Fibroblast of mammary gland (primary cell): ENCODE data around the gene RAD50.

ENCODE experiments used
- DNase-seq: peaks from one replicate; pipeline ENCODE4 v3.0.0-alpha.2; 2010; ENCODE audit warnings: low read depth
- H3K4me3 ChIP-seq: 2 replicates; pipeline ENCODE4 v1.5.1; 2011; ENCODE audit warnings: low read depth, mild to moderate bottlenecking, low read length, moderate library complexity; ENCODE audit not compliant: control insufficient read depth
- CTCF ChIP-seq: conservative IDR thresholded peaks from 2 replicates; pipeline ENCODE4 v1.5.1; 2011; ENCODE audit warnings: low read depth, low read length, inconsistent platforms; ENCODE audit not compliant: control insufficient read depth, insufficient read depth

The RAD50 gene

GRCh38 chr5:132662004-132662401 lies 105.2 kb downstream of the RAD50 start:
- DNase-seq = no peak
- no peak overlapping the region for H3K4me3 ChIP-seq
- TF ChIP-seq CTCF = no peak

- no peak overlapping the region for H3K4me3 ChIP-seq
- no peak for TF ChIP-seq CTCF
- no peak for DNase-seq
Observed at GRCh38 chr5:132662925-132663770, 106.4 kb downstream of the RAD50 start.

- DNase-seq = no peak
- no peak overlapping the region for H3K4me3 ChIP-seq
- no peak for TF ChIP-seq CTCF
Observed at GRCh38 chr5:132663771-132664695, 107.3 kb downstream of the RAD50 start.

- TF ChIP-seq CTCF = no peak
- no peak overlapping the region for H3K4me3 ChIP-seq
- no peak for DNase-seq
Observed at GRCh38 chr5:132664696-132665209, 108.0 kb downstream of the RAD50 start.

GRCh38 chr5:132665574-132666080 lies 108.8 kb downstream of the RAD50 start:
- no peak for DNase-seq
- no peak overlapping the region for H3K4me3 ChIP-seq
- no peak for TF ChIP-seq CTCF

- no peak for DNase-seq
- TF ChIP-seq CTCF = no peak
- H3K4me3 ChIP-seq = no peak overlapping the region
Observed at GRCh38 chr5:132666310-132667123, 109.7 kb downstream of the RAD50 start.
